G401.6 (cell line): ENCODE results near the gene TBC1D22A.

ENCODE experiments used
- FAIRE-seq: peaks from 2 replicates; lab custom pipeline; 2012; peaks lifted over from hg19 to GRCh38; lab: Jason Lieb, UNC

TBC1D22A gene

GRCh38 chr22:47035425-47035881 is 273.0 kb downstream of the TBC1D22A start:
- no peak for FAIRE-seq

- FAIRE-seq: no peak
These were observed 273.9 kb downstream of the TBC1D22A start for GRCh38 chr22:47036352-47036751.

GRCh38 chr22:47036936-47037485 is 274.6 kb downstream of the TBC1D22A start:
- FAIRE-seq: no peak

GRCh38 chr22:47038206-47038835 is 275.9 kb downstream of the TBC1D22A start:
- FAIRE-seq: no peak

GRCh38 chr22:47039356-47039755 is 276.9 kb downstream of the TBC1D22A start:
- FAIRE-seq: no peak

GRCh38 chr22:47040486-47041270 is 278.2 kb downstream of the TBC1D22A start:
- no peak for FAIRE-seq

- no peak for FAIRE-seq
These were observed 279.0 kb downstream of the TBC1D22A start for GRCh38 chr22:47041271-47042115.

GRCh38 chr22:47042116-47042825 is 279.8 kb downstream of the TBC1D22A start:
- no peak for FAIRE-seq

- no peak for FAIRE-seq
These were observed 280.5 kb downstream of the TBC1D22A start for GRCh38 chr22:47042861-47043496.

- FAIRE-seq: no peak
These were observed 281.6 kb downstream of the TBC1D22A start for GRCh38 chr22:47043835-47044721.

- no peak for FAIRE-seq
These were observed 282.5 kb downstream of the TBC1D22A start for GRCh38 chr22:47044722-47045535.

GRCh38 chr22:47045691-47046410 is 283.4 kb downstream of the TBC1D22A start:
- FAIRE-seq: no peak

- no peak for FAIRE-seq
These were observed 284.1 kb downstream of the TBC1D22A start for GRCh38 chr22:47046411-47047065.

- FAIRE-seq: no peak
These were observed 285.1 kb downstream of the TBC1D22A start for GRCh38 chr22:47047321-47048122.

- FAIRE-seq: no peak
These were observed 285.9 kb downstream of the TBC1D22A start for GRCh38 chr22:47048123-47049077.

- FAIRE-seq: no peak
These were observed 286.7 kb downstream of the TBC1D22A start for GRCh38 chr22:47049078-47049624.
